Neuronal stem cell (in vitro differentiated cells): ENCODE data around the gene GFPT2.

Experiments
- DNase-seq: peaks from one replicate; pipeline ENCODE4 v3.0.0-alpha.2; 2013; ENCODE audit warnings: low spot score
- H2AFZ ChIP-seq: one replicate; pipeline ENCODE4 v1.6.1; 2013; ENCODE audit warnings: mild to moderate bottlenecking, low read length, inconsistent platforms
- H2AK5ac ChIP-seq: 2 replicates; pipeline ENCODE4 v1.6.1; 2013; ENCODE audit warnings: low read depth, mild to moderate bottlenecking, inconsistent platforms, low read length, moderate library complexity, mixed read lengths
- H2BK120ac ChIP-seq: 2 replicates; pipeline ENCODE4 v1.6.1; 2013; ENCODE audit warnings: low read depth, mild to moderate bottlenecking, inconsistent platforms, low read length, moderate library complexity, mixed read lengths
- H2BK12ac ChIP-seq: one replicate; pipeline ENCODE4 v1.6.1; 2013; ENCODE audit warnings: low read length, inconsistent platforms
- H2BK15ac ChIP-seq: 2 replicates; pipeline ENCODE4 v1.6.1; 2013; ENCODE audit warnings: mild to moderate bottlenecking, low read length, inconsistent platforms, mixed read lengths
- H2BK5ac ChIP-seq: one replicate; pipeline ENCODE4 v1.6.1; 2013; ENCODE audit warnings: inconsistent platforms, mild to moderate bottlenecking, low read length, moderate library complexity
- H3K14ac ChIP-seq: one replicate; pipeline ENCODE4 v1.6.1; 2013; ENCODE audit warnings: low read length, inconsistent platforms
- H3K18ac ChIP-seq: 2 replicates; pipeline ENCODE4 v1.6.1; 2013; ENCODE audit warnings: low read length, inconsistent platforms
- H3K23ac ChIP-seq: 2 replicates; pipeline ENCODE4 v1.6.1; 2013; ENCODE audit warnings: low read depth, mild to moderate bottlenecking, mixed read lengths, low read length, inconsistent platforms; ENCODE audit not compliant: poor library complexity
- H3K27ac ChIP-seq: replicated peaks from 3 replicates; pipeline ENCODE4 v1.5.1; 2013; ENCODE audit warnings: low read length, inconsistent platforms
- H3K27me3 ChIP-seq, 3 experiments: 2 replicates each; pipeline ENCODE4 v1.6.1; 2013; ENCODE audit warnings: low read length in 3 of 3, mild to moderate bottlenecking in 2 of 3, inconsistent platforms in 1 of 3, low read depth in 1 of 3, mixed read lengths in 1 of 3, moderate library complexity in 1 of 3; ENCODE audit not compliant: control insufficient read depth in 3 of 3, insufficient read depth in 3 of 3
- H3K36me3 ChIP-seq, 2 donors: replicated peaks in 1 of 2; 2 replicates each; pipeline ENCODE4 v1.6.1; 2013; ENCODE audit warnings: low read length in 2 of 2; ENCODE audit not compliant: control insufficient read depth in 2 of 2, insufficient read depth in 2 of 2
- H3K4ac ChIP-seq: 2 replicates; pipeline ENCODE4 v1.6.1; 2013; ENCODE audit warnings: inconsistent platforms, mild to moderate bottlenecking, low read length, moderate library complexity
- H3K4me1 ChIP-seq, 2 donors: 1 replicate in 1 of 2; 2 replicates in 1 of 2; pipeline ENCODE4 v1.6.1; 2013; ENCODE audit warnings: low read length in 2 of 2, low read depth in 1 of 2; ENCODE audit not compliant: control insufficient read depth in 2 of 2, insufficient read depth in 1 of 2
- H3K4me2 ChIP-seq: one replicate; pipeline ENCODE4 v1.6.1; 2013; ENCODE audit warnings: mild to moderate bottlenecking, low read length, inconsistent platforms; ENCODE audit not compliant: insufficient read depth, poor library complexity, severe bottlenecking
- H3K4me3 ChIP-seq, 2 donors: 2 replicates each; pipeline ENCODE4 v1.5.1; 2013; ENCODE audit warnings: low read length in 2 of 2, mild to moderate bottlenecking in 2 of 2, inconsistent platforms in 1 of 2, moderate library complexity in 1 of 2
- H3K79me1 ChIP-seq: one replicate; pipeline ENCODE4 v1.6.1; 2013; ENCODE audit warnings: low read depth, mild to moderate bottlenecking, inconsistent platforms, low read length, moderate library complexity
- H3K9ac ChIP-seq: one replicate; pipeline ENCODE4 v1.6.1; 2013; ENCODE audit warnings: mild to moderate bottlenecking, low read depth, low read length, inconsistent platforms; ENCODE audit not compliant: poor library complexity
- H3K9me3 ChIP-seq, 2 donors: replicated peaks in 1 of 2; 2 replicates each; pipeline versions ENCODE3 to v1.6.1; 2013; ENCODE audit warnings: low read length in 2 of 2, mild to moderate bottlenecking in 2 of 2, inconsistent platforms in 1 of 2, low read depth in 1 of 2, mixed read lengths in 1 of 2, moderate library complexity in 1 of 2; ENCODE audit not compliant: control insufficient read depth in 2 of 2, insufficient read depth in 1 of 2
- H4K8ac ChIP-seq: one replicate; pipeline ENCODE4 v1.6.1; 2013; ENCODE audit warnings: low read depth, mild to moderate bottlenecking, inconsistent platforms, low read length, moderate library complexity
- H4K91ac ChIP-seq: one replicate; pipeline ENCODE4 v1.6.1; 2013; ENCODE audit warnings: low read length, low read depth, mild to moderate bottlenecking, inconsistent platforms; ENCODE audit not compliant: poor library complexity
- WGBS, 2 donors: extraction: QIAGEN DNeasy Blood & Tissue Kit; methylation state at CpG; one replicate each; pipeline ENCODE4 v1.1.7; 2013; ENCODE audit warnings: missing lambda C conversion rate in 2 of 2, mixed read lengths in 1 of 2; ENCODE audit not compliant: insufficient read length in 2 of 2, insufficient replicate concordance in 1 of 2; ENCODE audit errors: extremely low coverage in 2 of 2; 5-methylcytosine and 5-hydroxymethylcytosine counted together

GFPT2 gene

GRCh38 chr5:180354966-180355365 lies 1.8 kb upstream of the GFPT2 start:
- Histone ChIP-seq H3K9ac (no peak overlapping the region), H3K27me3 (peaks cover 0 to 36% (median 18%) of the 10 kb centered on the region in 3 experiments), H4K8ac (no peak overlapping the region), H3K14ac (no peak overlapping the region), H3K23ac (peak overlapping the region; percentile 40), H3K4me3 (no peak overlapping the region), H2BK5ac (no peak overlapping the region), H3K4me2 (no peak overlapping the region), H2AK5ac (no peak overlapping the region), H3K18ac (peak overlapping the region; percentile 42), H3K4me1 (peaks cover 6 to 12% of the 10 kb centered on the region in 2 donors), H2AFZ (no peak overlapping the region), H3K27ac (no peak overlapping the region), H2BK15ac (peak overlapping the region; percentile 83), H2BK120ac (no peak overlapping the region), H4K91ac (no peak overlapping the region), H2BK12ac (no peak overlapping the region), H3K79me1 (peaks cover 5% of the 10 kb centered on the region), H3K36me3 (no peaks in the 10 kb centered on the region), H3K4ac (no peak overlapping the region), H3K9me3 (peaks cover 0 to 2% of the 10 kb centered on the region in 2 donors)
- no peak for DNase-seq
- WGBS, 2 donors, result no CpG with 5 or more reads among the region's 5 CpGs

- Histone ChIP-seq H3K18ac (peak overlapping the region; percentile 92), H3K9me3 (peaks cover 0 to 2% of the 10 kb centered on the region in 2 donors)
Measured at GRCh38 chr5:180353980-180354452, 880 bp upstream of the GFPT2 start.

GRCh38 chr5:180352116-180353047 lies 754 bp downstream of the GFPT2 start:
- Histone ChIP-seq H2BK120ac (peak overlapping the region; percentile 69), H2BK5ac (peak overlapping the region; percentile 72)

More at GRCh38 chr5:180353980-180354452, 880 bp upstream of the GFPT2 start:
- no CpG with 5 or more reads among the region's 36 CpGs for WGBS, 2 donors
- Histone ChIP-seq H4K8ac (no peak overlapping the region), H3K4me1 (peaks cover 6 to 12% of the 10 kb centered on the region in 2 donors), H4K91ac (no peak overlapping the region), H3K36me3 (no peaks in the 10 kb centered on the region), H2BK15ac (no peak overlapping the region), H2BK12ac (no peak overlapping the region), H3K23ac (peak overlapping the region; percentile 75), H2AFZ (peak overlapping the region; percentile 92), H2AK5ac (no peak overlapping the region), H3K27ac (no peak overlapping the region), H3K4me2 (peak overlapping the region; percentile 97), H3K27me3 (peaks cover 0 to 36% (median 18%) of the 10 kb centered on the region in 3 experiments), H3K79me1 (peaks cover 5% of the 10 kb centered on the region), H3K14ac (no peak overlapping the region), H3K9ac (no peak overlapping the region), H2BK5ac (no peak overlapping the region), H3K4me3 (peak overlapping the region; percentile 87 to 89), H2BK120ac (no peak overlapping the region), H3K4ac (no peak overlapping the region)
- DNase-seq, result no peak

More at GRCh38 chr5:180352116-180353047, 754 bp downstream of the GFPT2 start:
- Histone ChIP-seq H4K8ac (no peak overlapping the region), H2BK12ac (no peak overlapping the region), H3K27me3 (peaks cover 0 to 36% (median 18%) of the 10 kb centered on the region in 3 experiments), H3K36me3 (no peaks in the 10 kb centered on the region), H3K79me1 (peaks cover 5% of the 10 kb centered on the region), H3K27ac (no peak overlapping the region), H3K4me2 (peak overlapping the region; percentile 89), H3K4ac (peak overlapping the region; percentile 80), H3K23ac (peak overlapping the region; percentile 69), H4K91ac (no peak overlapping the region), H2BK15ac (peak overlapping the region; percentile 15), H3K9ac (peak overlapping the region; percentile 94), H2AK5ac (peak overlapping the region; percentile 67), H3K4me3 (peak overlapping the region; percentile 87 to 95), H3K14ac (peak overlapping the region; percentile 85), H3K18ac (peak overlapping the region; percentile 98), H3K4me1 (peaks cover 8 to 14% of the 10 kb centered on the region in 2 donors), H3K9me3 (no peaks in the 10 kb centered on the region), H2AFZ (peak overlapping the region; percentile 92)
- WGBS, 2 donors, result no CpG with 5 or more reads among the region's 95 CpGs
- DNase-seq, result peak; percentile 47
